Spleen (tissue), 7 donors: ENCODE data around the gene COPB1.

ENCODE experiments used
- CTCF ChIP-seq, 11 experiments: fragments of 200-600 bp in 7 of 11; fragments of 450-650 bp in 4 of 11; sonication (generic) in 4 of 11; IDR thresholded peaks in 8 of 11; conservative IDR thresholded peaks in 3 of 11; 1 replicate in 7 of 11; 2 replicates in 4 of 11; pipeline versions ENCODE4 v1.4.0 to v1.8.0; 2016 to 2021; ENCODE audit warnings: antibody characterized with exemption in 11 of 11, inconsistent platforms in 4 of 11, mild to moderate bottlenecking in 1 of 11
- POLR2A ChIP-seq, 3 donors: fragments of 450-650 bp; IDR thresholded peaks; one replicate each; pipeline ENCODE4 v1.5.1; 2017; ENCODE audit warnings: antibody characterized with exemption in 3 of 3, mild to moderate bottlenecking in 1 of 3
- POLR2AphosphoS5 ChIP-seq, 3 donors: sonication (generic); formaldehyde crosslinking; IDR thresholded peaks; one replicate each; pipeline ENCODE4 v1.5.1; 2017; ENCODE audit warnings: antibody characterized with exemption in 3 of 3
- donor health status: DM: no; HTN: no; CAD: no; lungs with moderate emphysema.
- donor health status: DM: no; HTN: no; CAD: no.
- donor health status: DM: no; HTN: no; CAD: no.

- no peak for TF ChIP-seq CTCF (IDR thresholded peaks at IDR 0.05 in 8 of 11, conservative IDR thresholded peaks at IDR 0.05 in 3 of 11)
- no peak for TF ChIP-seq POLR2A (IDR thresholded peaks at IDR 0.05)
- TF ChIP-seq POLR2AphosphoS5 (IDR thresholded peaks at IDR 0.05), result no peak
Measured at GRCh38 chr11:14423633-14424032, 76.0 kb downstream of the COPB1 start.
